HuH-7.5 (cell line): ENCODE results near the gene DCP1B.
A peak's percentile ranks its signal among the peaks of the same experiment; 100 is the strongest.

Experiments used
- DNase-seq: peaks from one replicate; pipeline ENCODE4 v3.0.0; 2011; ENCODE audit warnings: low spot score

DCP1B gene

GRCh38 chr12:1934831-1935230 is 69.4 kb downstream of the DCP1B start:
- no peak for DNase-seq

GRCh38 chr12:1934068-1934467 is 70.2 kb downstream of the DCP1B start:
- DNase-seq = no peak

GRCh38 chr12:1933342-1934051 is 70.8 kb downstream of the DCP1B start:
- no peak for DNase-seq

GRCh38 chr12:1932264-1932777 is 71.9 kb downstream of the DCP1B start:
- DNase-seq = no peak

- no peak for DNase-seq
These were observed 72.6 kb downstream of the DCP1B start for GRCh38 chr12:1931642-1932041.

GRCh38 chr12:1930803-1931597 is 73.3 kb downstream of the DCP1B start:
- no peak for DNase-seq

- no peak for DNase-seq
These were observed 74.1 kb downstream of the DCP1B start for GRCh38 chr12:1929985-1930802.

- no peak for DNase-seq
These were observed 74.8 kb downstream of the DCP1B start for GRCh38 chr12:1929241-1929984.

GRCh38 chr12:1928439-1929121 is 75.7 kb downstream of the DCP1B start:
- no peak for DNase-seq

GRCh38 chr12:1927751-1928351 is 76.4 kb downstream of the DCP1B start:
- DNase-seq = no peak

GRCh38 chr12:1927051-1927680 is 77.1 kb downstream of the DCP1B start:
- DNase-seq = no peak

GRCh38 chr12:1926251-1926657 is 78.0 kb downstream of the DCP1B start:
- DNase-seq = no peak

- DNase-seq = no peak
These were observed 78.6 kb downstream of the DCP1B start for GRCh38 chr12:1925684-1926006.

GRCh38 chr12:1924996-1925683 is 79.1 kb downstream of the DCP1B start:
- DNase-seq = no peak

- DNase-seq = peak; percentile 6
These were observed 81.3 kb downstream of the DCP1B start for GRCh38 chr12:1922985-1923384.

GRCh38 chr12:1922075-1922709 is 82.1 kb downstream of the DCP1B start:
- DNase-seq = peak; percentile 71

- peak; percentile 5 for DNase-seq
These were observed 83.3 kb downstream of the DCP1B start for GRCh38 chr12:1920971-1921370.

- peak; percentile 0 for DNase-seq
These were observed 83.8 kb downstream of the DCP1B start for GRCh38 chr12:1920436-1920835.

- no peak for DNase-seq
These were observed 84.5 kb downstream of the DCP1B start for GRCh38 chr12:1919763-1920162.
